ENCODE data around the gene CAMK2D. TPM values are rescaled to one million over a fixed set of nuclear protein-coding genes. Genes with fewer than 3 reads are reported as not detected.

CAMK2D gene
- total and polyA plus RNA-seq, 2 experiments from 2014 or later: 36.8 to 99.1 TPM

DNA sequence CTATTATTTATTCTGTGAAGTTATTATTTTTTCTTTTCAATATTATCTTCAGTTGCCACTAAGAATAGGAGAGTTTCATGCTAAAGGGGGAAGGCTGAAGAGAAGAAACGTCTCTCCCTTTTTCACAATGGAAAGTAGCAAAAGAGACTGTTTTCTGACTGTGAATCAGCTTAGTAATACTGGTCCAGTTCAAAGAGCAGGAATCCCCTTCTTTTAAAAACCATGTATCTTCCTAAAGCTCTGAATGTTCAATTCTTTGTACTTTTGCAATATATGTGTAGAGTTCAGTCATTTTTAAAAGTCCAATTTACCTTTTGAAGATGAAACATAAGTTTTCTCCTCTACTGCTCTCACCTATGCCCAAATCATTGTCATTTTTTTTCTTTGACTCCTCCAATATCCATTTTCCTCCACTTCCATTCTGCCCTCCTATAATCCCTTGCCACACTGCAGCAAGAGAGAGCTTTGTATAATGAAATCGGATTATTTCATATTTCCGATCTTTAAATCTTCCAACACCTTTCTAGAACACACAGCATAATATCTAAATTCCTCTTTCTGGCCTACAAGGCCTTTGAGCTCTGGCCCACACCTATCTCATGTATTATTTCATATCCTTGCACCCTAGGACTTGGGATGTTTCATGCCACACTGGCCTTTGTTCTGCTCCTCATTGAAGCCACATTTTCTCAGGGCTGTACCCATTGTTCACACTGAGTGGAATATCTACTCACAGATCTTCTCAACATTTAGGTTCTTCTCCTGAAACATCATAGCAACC, 195.3 kb downstream of the CAMK2D start:
- peaks cover 43% of the 10 kb centered on the region for H3K79me2 ChIP-seq
- no peak overlapping the region for H3K4me2 ChIP-seq
- no peak for DNase-seq (ENCODE audit: low spot score)
- WGBS (ENCODE audit: low lambda C conversion rate, missing lambda C conversion rate): 91% methylated on average over 3 of the region's 3 CpGs
- no peaks in the 10 kb centered on the region for H4K20me1 ChIP-seq (ENCODE audit: insufficient read depth, poor library complexity, severe bottlenecking)
- H3K4me3 ChIP-seq: no peak overlapping the region
- H2AFZ ChIP-seq: no peak overlapping the region
- H3K9me3 ChIP-seq (ENCODE audit: low read depth): no peaks in the 10 kb centered on the region
- H3K27me3 ChIP-seq: no peaks in the 10 kb centered on the region
- no peaks in the 10 kb centered on the region for H3K9me2 ChIP-seq (replicated peaks; ENCODE audit: insufficient read depth)
- TF ChIP-seq EZH2 (IDR thresholded peaks at IDR 0.05; ENCODE audit: borderline replicate concordance) (no peak), EZH2phosphoT487 (IDR thresholded peaks at IDR 0.05; ENCODE audit: low read depth, severe bottlenecking, unreplicated experiment) (no peak)
- TF ChIP-seq, protein P1, sequence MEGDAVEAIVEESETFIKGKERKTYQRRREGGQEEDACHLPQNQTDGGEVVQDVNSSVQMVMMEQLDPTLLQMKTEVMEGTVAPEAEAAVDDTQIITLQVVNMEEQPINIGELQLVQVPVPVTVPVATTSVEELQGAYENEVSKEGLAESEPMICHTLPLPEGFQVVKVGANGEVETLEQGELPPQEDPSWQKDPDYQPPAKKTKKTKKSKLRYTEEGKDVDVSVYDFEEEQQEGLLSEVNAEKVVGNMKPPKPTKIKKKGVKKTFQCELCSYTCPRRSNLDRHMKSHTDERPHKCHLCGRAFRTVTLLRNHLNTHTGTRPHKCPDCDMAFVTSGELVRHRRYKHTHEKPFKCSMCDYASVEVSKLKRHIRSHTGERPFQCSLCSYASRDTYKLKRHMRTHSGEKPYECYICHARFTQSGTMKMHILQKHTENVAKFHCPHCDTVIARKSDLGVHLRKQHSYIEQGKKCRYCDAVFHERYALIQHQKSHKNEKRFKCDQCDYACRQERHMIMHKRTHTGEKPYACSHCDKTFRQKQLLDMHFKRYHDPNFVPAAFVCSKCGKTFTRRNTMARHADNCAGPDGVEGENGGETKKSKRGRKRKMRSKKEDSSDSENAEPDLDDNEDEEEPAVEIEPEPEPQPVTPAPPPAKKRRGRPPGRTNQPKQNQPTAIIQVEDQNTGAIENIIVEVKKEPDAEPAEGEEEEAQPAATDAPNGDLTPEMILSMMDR (IDR thresholded peaks at IDR 0.05; ENCODE audit: poor library complexity): no peak
- no peaks in the 10 kb centered on the region for H3K4me1 ChIP-seq (ENCODE audit: insufficient read depth)
- H3K36me3 ChIP-seq (replicated peaks; ENCODE audit: insufficient read depth, low read depth): no peaks in the 10 kb centered on the region
- H3K27ac ChIP-seq: no peak overlapping the region

DNA sequence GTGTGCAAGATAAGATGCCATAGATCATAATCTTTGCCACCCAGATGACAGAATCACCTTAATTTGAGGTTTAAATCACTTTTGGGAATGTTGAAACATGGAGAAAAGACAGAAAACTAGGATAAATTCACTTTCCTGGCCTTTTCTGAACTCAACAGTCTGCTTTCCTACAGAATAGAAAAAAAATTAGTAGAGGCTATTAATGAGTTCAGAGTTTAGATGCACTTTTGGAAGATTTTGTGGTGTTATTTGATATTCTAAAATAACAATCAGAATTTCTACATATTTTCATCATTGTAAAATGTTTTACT, 195.9 kb downstream of the CAMK2D start:
- no peaks in the 10 kb centered on the region for H3K4me1 ChIP-seq (ENCODE audit: insufficient read depth)
- no peak overlapping the region for H3K27ac ChIP-seq
- H3K27me3 ChIP-seq: no peaks in the 10 kb centered on the region
- H4K20me1 ChIP-seq (ENCODE audit: insufficient read depth, poor library complexity, severe bottlenecking): no peaks in the 10 kb centered on the region
- H3K79me2 ChIP-seq: peaks cover 38% of the 10 kb centered on the region
- H3K9me3 ChIP-seq (ENCODE audit: low read depth): no peaks in the 10 kb centered on the region
- TF ChIP-seq EZH2phosphoT487 (IDR thresholded peaks at IDR 0.05; ENCODE audit: low read depth, severe bottlenecking, unreplicated experiment) (no peak), EZH2 (IDR thresholded peaks at IDR 0.05; ENCODE audit: borderline replicate concordance) (no peak)
- TF ChIP-seq, protein P1 (IDR thresholded peaks at IDR 0.05; ENCODE audit: poor library complexity): no peak
- no peaks in the 10 kb centered on the region for H3K9me2 ChIP-seq (replicated peaks; ENCODE audit: insufficient read depth)
- no peak overlapping the region for H3K4me3 ChIP-seq
- no peaks in the 10 kb centered on the region for H3K36me3 ChIP-seq (replicated peaks; ENCODE audit: insufficient read depth, low read depth)
- DNase-seq (ENCODE audit: low spot score): no peak
- no peak overlapping the region for H2AFZ ChIP-seq
- H3K4me2 ChIP-seq: no peak overlapping the region

DNA sequence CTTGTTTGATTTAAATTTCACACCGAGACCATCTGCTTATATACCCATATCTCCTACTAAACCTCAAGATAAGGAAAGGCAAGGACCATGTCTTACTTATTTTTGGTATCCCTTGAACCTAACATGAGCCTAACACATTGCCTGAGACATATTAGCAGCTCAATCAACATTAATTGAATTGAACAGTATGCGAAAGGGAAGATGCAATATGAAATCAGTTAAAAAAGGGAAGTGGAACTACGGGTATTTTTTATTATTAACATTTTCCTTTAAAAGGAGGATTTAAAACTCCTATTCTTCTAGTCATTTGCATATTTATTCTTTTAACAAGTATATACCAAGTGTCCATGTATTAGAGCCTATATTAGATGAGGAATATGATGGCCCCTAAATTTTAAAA, 197.0 kb downstream of the CAMK2D start:
- H3K79me2 ChIP-seq: peaks cover 27% of the 10 kb centered on the region
- WGBS (ENCODE audit: low lambda C conversion rate, missing lambda C conversion rate): 90% methylated on average over 3 of the region's 3 CpGs

More for the DNA sequence above, 197.0 kb downstream of the CAMK2D start:
- H3K36me3 ChIP-seq (replicated peaks; ENCODE audit: insufficient read depth, low read depth): no peaks in the 10 kb centered on the region
- H3K4me1 ChIP-seq (ENCODE audit: insufficient read depth): no peaks in the 10 kb centered on the region
- DNase-seq (ENCODE audit: low spot score): no peak
- H2AFZ ChIP-seq: no peak overlapping the region
- no peaks in the 10 kb centered on the region for H4K20me1 ChIP-seq (ENCODE audit: insufficient read depth, poor library complexity, severe bottlenecking)
- H3K9me3 ChIP-seq (ENCODE audit: low read depth): no peaks in the 10 kb centered on the region
- H3K27me3 ChIP-seq: no peaks in the 10 kb centered on the region
- H3K9me2 ChIP-seq (replicated peaks; ENCODE audit: insufficient read depth): no peaks in the 10 kb centered on the region
- no peak overlapping the region for H3K27ac ChIP-seq
- TF ChIP-seq EZH2 (IDR thresholded peaks at IDR 0.05; ENCODE audit: borderline replicate concordance): no peak
- no peak for TF ChIP-seq EZH2phosphoT487 (IDR thresholded peaks at IDR 0.05; ENCODE audit: low read depth, severe bottlenecking, unreplicated experiment)
- TF ChIP-seq, protein P1 (IDR thresholded peaks at IDR 0.05; ENCODE audit: poor library complexity): no peak
- no peak overlapping the region for H3K4me2 ChIP-seq
- H3K4me3 ChIP-seq: no peak overlapping the region

Measured in hepatocyte (in vitro differentiated cells).